ENCODE results near the gene H2AZ1.
"Not testable (repeated sequence)": the region's sequence is repeated elsewhere in the genome, so short reads cannot be mapped to it uniquely, and the experiment has no call there.

Gene H2AZ1

DNA sequence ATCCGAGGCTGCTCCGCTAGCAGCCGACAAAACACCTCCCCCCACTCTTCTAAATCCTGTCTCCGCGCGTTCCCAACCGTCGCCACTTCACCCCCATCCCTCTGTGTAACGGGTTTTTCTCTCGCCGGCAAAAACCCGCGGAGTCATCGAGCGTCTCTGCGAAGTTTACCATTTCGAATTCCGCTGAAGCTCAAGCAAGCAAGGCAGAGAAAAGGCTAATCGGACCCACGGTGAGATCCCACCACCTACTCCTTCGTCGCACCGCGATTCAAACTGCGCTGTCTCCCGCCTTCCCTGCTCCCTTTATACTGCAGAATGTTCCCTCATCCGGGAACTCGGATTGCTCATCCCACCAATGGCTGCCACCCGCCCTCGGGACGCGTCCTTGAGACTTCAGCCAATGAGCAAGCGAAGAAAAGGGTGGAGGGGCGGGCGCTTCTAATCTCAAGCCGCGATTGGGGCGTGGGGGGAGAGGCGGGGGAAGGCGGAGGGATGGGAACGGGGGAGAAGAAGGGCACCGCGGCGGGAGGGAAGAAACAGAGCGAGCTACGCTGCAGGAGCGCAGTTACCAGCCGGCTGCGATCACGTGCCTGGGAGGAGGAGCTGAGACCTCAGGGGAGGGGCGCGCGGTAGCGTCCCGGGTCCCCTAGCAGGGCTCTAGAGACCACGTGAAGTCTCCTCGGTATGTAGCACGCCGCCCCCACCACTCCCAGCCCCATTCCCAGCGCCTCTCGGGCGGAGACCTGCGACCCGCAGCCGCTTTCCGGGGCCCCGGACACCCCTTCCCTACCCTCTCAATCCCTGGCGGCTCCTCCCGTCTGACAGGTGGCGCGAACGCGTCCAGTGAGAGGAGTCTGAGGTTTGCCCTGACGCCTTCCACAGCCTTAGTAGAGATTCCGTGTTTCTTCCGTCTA, at the start of gene H2AZ1:
TSS of gene H2AZ1 (minus strand) at position 277 of the 914 bp plus-strand sequence. CDS start at position 172, 105 bp downstream.
- peak; percentile 39 for DNase-seq

GRCh38 chr4:99998062-99998867, 48.2 kb upstream of the H2AZ1 start:
- no peak for DNase-seq

- DNase-seq = no peak
Measured at GRCh38 chr4:99991741-99992140, 41.7 kb upstream of the H2AZ1 start.

DNA sequence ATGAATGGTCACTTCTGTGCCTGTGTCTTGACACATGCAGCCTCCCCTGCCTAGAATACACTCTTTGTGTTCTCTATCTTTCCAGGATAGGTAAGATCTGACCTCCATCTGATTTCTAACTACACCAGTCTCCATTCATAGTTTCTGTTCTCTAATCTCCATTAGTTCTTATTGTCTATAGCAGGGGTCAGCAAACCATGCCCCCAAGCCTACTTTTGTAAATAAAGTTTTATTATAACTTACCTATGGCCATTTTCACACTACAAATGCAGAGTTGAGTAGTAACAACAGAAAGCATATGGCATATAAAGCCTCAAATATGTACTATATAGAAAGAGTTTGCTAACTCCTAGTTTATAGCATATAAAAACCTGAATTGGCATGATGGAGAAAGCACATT, 37.6 kb upstream of the H2AZ1 start:
- no peak for DNase-seq

- DNase-seq = no peak
Measured at GRCh38 chr4:99986792-99987191, 36.7 kb upstream of the H2AZ1 start.

DNA sequence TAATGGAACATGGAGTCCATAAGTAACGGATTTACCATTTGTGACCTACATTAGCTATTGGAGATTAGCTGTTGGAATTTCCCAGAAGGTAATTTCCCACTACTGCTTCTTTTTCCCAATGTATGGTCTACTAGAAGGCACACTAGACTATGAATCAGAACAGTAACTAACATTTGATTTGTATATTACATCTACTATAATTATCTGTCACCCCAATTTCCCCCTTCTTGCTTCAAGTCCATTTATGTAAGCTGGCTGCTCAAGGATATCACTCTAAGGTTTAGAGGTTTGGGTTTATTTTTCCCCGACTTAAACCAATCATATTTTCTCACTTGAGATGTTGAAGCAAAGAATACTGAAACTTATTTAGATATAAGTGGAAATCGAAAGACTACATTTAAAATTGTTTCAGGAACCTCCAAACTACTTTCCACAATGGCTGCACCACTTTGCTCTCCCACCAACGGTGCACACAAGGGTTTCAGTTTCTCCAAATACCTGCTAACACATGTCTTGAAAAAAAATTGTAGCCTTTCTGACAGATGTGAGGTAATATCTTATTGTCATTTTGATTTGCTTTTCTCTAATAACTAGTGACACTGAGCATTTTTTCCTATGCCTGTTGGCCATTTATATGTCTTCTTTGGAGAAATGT, 33.3 kb upstream of the H2AZ1 start:
- DNase-seq = no peak

- DNase-seq = no peak
Measured at GRCh38 chr4:99979872-99980271, 29.8 kb upstream of the H2AZ1 start.

GRCh38 chr4:99971453-99972111, 21.5 kb upstream of the H2AZ1 start:
- DNase-seq = no peak

DNA sequence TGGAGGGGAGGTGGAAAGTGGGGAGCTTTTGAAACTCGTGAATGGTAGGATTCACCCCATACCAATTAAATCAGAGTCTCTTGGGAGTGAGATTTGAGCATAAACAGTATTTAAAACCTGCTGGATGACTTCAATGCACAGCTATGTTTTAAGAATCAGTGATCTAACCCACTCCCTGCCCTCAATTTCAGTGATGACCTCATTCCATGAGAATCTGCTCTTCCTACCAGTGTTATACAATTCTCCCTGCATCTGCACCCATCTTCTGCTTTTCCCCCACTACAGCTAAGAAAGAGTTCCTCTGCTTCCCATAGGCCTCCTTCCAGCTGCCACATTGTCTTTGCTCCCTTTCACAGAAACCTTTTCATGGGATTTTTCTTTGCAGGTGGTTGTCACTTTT, 18.3 kb upstream of the H2AZ1 start:
- no peak for DNase-seq

- DNase-seq = no peak
Measured at GRCh38 chr4:99966692-99967091, 16.6 kb upstream of the H2AZ1 start.

GRCh38 chr4:99965674-99966350, 15.7 kb upstream of the H2AZ1 start:
- no peak for DNase-seq

GRCh38 chr4:99965173-99965572, 15.1 kb upstream of the H2AZ1 start:
- no peak for DNase-seq

- no peak for DNase-seq
Measured at GRCh38 chr4:99961711-99962110, 11.6 kb upstream of the H2AZ1 start.

GRCh38 chr4:99960648-99961047, 10.6 kb upstream of the H2AZ1 start:
- DNase-seq = no peak

- not testable (repeated sequence) for DNase-seq
Measured at GRCh38 chr4:99958207-99958606, 8.1 kb upstream of the H2AZ1 start.

DNA sequence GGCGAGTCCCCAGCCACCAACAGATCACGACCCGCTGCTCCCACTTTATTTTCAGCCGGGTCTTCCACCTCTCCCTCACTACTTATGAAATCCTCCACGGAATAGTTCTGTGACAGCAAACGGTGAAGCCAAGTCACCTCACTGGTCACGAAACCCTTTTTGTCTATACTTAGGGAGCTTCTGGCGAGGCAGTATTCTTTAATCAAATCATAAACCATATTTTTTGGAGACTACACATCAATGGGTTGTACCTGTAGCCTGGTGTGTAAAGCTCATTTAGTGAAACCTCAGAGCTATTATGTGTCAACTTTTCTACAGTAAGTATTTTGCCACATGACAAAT, 809 bp upstream of the H2AZ1 start:
- no peak for DNase-seq

GRCh38 chr4:99949034-99949998, 759 bp downstream of the H2AZ1 start:
- no peak for DNase-seq

GRCh38 chr4:99947608-99948007, 2.5 kb downstream of the H2AZ1 start:
- DNase-seq = no peak

DNA sequence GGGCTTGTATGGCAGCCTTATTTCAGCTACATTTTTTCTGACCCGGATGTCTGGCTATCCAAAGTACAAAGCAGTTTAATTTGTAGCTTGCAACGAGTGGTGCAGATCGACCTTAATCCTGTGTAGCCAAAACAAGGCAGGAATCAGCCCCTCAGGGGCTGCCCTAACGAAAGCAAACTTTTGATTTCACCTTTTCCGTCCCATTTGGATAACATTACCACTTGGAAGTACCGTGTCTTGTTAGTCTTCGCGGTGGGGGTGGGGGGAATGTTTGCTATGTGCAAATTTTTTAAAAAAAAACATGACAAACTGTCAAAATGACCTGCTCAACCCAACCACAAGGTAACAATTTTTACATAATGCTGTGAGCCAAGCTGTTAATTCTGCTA, 2.9 kb downstream of the H2AZ1 start:
- no peak for DNase-seq

- DNase-seq = no peak
Measured at GRCh38 chr4:99946356-99947189, 3.5 kb downstream of the H2AZ1 start, which contains the start of gene DNAJB14. Gene DNAJB14, minus strand, starts transcription at chr4:99946618. Its CDS starts 47 bp downstream, at chr4:99946571.

All from cortex of kidney (tissue), 1 donor.